Measurements from ENCODE around the gene SH3BP1.

DNA sequence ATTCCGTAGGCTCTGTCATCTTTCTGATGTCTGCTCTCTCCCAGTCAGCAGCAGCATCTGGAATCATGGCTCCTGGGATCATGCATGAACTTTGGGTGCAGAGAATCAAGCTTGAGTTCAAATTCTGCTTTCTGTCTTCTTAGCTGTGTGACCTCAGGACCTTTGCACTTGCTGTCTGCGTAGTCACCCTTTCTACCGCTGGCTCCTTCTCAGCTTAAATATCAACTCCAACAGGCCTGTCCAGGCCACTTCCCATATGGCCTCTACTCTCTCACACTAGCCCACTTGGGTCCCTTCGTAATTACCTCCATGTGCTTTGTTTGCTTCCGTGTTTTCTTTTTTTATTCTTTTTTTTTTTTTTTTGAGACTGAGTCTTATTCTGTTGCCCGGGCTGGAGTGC, 35.4 kb upstream of the SH3BP1 start:
- TF ChIP-seq, protein P1, sequence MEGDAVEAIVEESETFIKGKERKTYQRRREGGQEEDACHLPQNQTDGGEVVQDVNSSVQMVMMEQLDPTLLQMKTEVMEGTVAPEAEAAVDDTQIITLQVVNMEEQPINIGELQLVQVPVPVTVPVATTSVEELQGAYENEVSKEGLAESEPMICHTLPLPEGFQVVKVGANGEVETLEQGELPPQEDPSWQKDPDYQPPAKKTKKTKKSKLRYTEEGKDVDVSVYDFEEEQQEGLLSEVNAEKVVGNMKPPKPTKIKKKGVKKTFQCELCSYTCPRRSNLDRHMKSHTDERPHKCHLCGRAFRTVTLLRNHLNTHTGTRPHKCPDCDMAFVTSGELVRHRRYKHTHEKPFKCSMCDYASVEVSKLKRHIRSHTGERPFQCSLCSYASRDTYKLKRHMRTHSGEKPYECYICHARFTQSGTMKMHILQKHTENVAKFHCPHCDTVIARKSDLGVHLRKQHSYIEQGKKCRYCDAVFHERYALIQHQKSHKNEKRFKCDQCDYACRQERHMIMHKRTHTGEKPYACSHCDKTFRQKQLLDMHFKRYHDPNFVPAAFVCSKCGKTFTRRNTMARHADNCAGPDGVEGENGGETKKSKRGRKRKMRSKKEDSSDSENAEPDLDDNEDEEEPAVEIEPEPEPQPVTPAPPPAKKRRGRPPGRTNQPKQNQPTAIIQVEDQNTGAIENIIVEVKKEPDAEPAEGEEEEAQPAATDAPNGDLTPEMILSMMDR (IDR thresholded peaks at IDR 0.05), result no peak
- no peak for TF ChIP-seq POLR2A (IDR thresholded peaks at IDR 0.05)

Data from uterus (tissue), 2 donors.